Activated B cell treated with CpG ODN at 0.5 μM for 24 hours (primary cell): Measurements from ENCODE around the gene PLK4. TPM values are rescaled to one million over a fixed set of nuclear protein-coding genes. Genes with fewer than 3 reads are reported as not detected.

Experiments used
- ATAC-seq: fragments of 200-7000 bp; cut with Tn5 transposase; one replicate; pipeline ENCODE4 v1.10.0; 2021; ENCODE audit warnings: low read depth, mild to moderate bottlenecking, moderate library complexity
- CTCF ChIA-PET: fragments of 350-600 bp; sonication (Branson Sonifier 250); formaldehyde crosslinking; loops from one replicate; lab custom pipeline; 2021; ENCODE audit warnings: antibody characterized with exemption; lab: Charles Lee
- POLR2A ChIA-PET: fragments of 350-600 bp; sonication (Branson Sonifier 250); formaldehyde crosslinking; loops from one replicate; lab custom pipeline; 2021; ENCODE audit warnings: antibody characterized with exemption; lab: Charles Lee
- DNase-seq: peaks from one replicate; pipeline ENCODE4 v3.0.0; 2022
- H3K27ac Mint-ChIP-seq: one replicate; pipeline ENCODE4 v1.8.0; 2020; ENCODE audit warnings: mixed read lengths
- H3K27me3 Mint-ChIP-seq: one replicate; pipeline ENCODE4 v1.8.0; 2021; ENCODE audit warnings: mixed read lengths
- H3K36me3 Mint-ChIP-seq: one replicate; pipeline ENCODE4 v1.8.0; 2021; ENCODE audit warnings: low read depth, mixed read lengths
- H3K4me1 Mint-ChIP-seq: one replicate; pipeline ENCODE4 v1.8.0; 2021; ENCODE audit warnings: mixed read lengths
- H3K4me3 Mint-ChIP-seq: one replicate; pipeline ENCODE4 v1.8.0; 2020; ENCODE audit warnings: mild to moderate bottlenecking, mixed read lengths
- H3K9me3 Mint-ChIP-seq: one replicate; pipeline ENCODE4 v1.8.0; 2020; ENCODE audit warnings: mixed read lengths
- intact Hi-C: fragments of 100-400 bp; cut with micrococcal nuclease; formaldehyde crosslinking; loops from one replicate; pipeline ENCODE4 v1.15.1; 2024
- total RNA-seq: library from RNA; stranded (reverse); gene quantifications from 2 replicates; pipeline ENCODE4 v1.2.3, GENCODE V29; 2022
- TF ChIP-seq, protein P1 (sequence below): fragments of 200-600 bp; IDR thresholded peaks from one replicate; pipeline ENCODE4 v1.8.0; 2022; ENCODE audit warnings: antibody characterized with exemption, mild to moderate bottlenecking

PLK4 gene
- total RNA-seq, 1 donor from 2014 or later = 3.4 TPM

GRCh38 chr4:127846061-127846460 is 34.6 kb upstream of the PLK4 start:
- Mint-ChIP-seq H3K27me3 (no peaks in the 10 kb centered on the region), H3K4me3 (no peak overlapping the region), H3K9me3 (peaks cover 30% of the 10 kb centered on the region), H3K36me3 (peaks cover 41% of the 10 kb centered on the region), H3K27ac (no peak overlapping the region), H3K4me1 (no peaks in the 10 kb centered on the region)
- TF ChIP-seq, protein P1, sequence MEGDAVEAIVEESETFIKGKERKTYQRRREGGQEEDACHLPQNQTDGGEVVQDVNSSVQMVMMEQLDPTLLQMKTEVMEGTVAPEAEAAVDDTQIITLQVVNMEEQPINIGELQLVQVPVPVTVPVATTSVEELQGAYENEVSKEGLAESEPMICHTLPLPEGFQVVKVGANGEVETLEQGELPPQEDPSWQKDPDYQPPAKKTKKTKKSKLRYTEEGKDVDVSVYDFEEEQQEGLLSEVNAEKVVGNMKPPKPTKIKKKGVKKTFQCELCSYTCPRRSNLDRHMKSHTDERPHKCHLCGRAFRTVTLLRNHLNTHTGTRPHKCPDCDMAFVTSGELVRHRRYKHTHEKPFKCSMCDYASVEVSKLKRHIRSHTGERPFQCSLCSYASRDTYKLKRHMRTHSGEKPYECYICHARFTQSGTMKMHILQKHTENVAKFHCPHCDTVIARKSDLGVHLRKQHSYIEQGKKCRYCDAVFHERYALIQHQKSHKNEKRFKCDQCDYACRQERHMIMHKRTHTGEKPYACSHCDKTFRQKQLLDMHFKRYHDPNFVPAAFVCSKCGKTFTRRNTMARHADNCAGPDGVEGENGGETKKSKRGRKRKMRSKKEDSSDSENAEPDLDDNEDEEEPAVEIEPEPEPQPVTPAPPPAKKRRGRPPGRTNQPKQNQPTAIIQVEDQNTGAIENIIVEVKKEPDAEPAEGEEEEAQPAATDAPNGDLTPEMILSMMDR = no peak
- ATAC-seq = no peak
- ChIA-PET CTCF (no interaction called here), POLR2A (no interaction called here)
- intact Hi-C loops = no loop called here
- DNase-seq = no peak

DNA sequence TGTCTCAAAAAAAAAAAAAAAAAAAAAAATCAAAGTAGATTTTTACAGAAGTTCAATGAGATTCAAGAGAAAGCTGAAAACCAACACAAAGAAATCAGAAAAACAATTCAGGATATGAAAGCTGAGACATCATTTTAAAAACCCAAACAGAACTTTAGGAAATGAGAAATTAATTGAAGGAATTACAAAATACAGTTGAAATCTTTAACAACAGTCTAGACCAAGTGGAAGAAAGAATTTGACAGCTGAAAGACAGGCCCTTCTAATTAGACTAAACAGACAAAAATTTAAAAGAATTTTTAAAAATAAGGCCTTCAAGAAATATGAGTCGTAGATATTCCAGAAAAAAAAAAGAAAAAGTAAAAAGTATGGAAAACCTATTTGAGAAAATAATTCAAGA is 33.9 kb upstream of the PLK4 start:
- ATAC-seq = no peak
- intact Hi-C loops = no loop called here
- H3K4me1 Mint-ChIP-seq = no peaks in the 10 kb centered on the region
- H3K36me3 Mint-ChIP-seq = peaks cover 44% of the 10 kb centered on the region
- TF ChIP-seq, protein P1 = no peak
- POLR2A ChIA-PET = no interaction called here
- DNase-seq = no peak
- H3K27me3 Mint-ChIP-seq = no peaks in the 10 kb centered on the region
- CTCF ChIA-PET = no interaction called here
- H3K4me3 Mint-ChIP-seq = no peak overlapping the region
- no peak overlapping the region for H3K27ac Mint-ChIP-seq
- peaks cover 34% of the 10 kb centered on the region for H3K9me3 Mint-ChIP-seq

GRCh38 chr4:127849505-127850234 is 31.0 kb upstream of the PLK4 start:
- H3K4me3 Mint-ChIP-seq = no peak overlapping the region
- ChIA-PET CTCF (no interaction called here), POLR2A (no interaction called here)
- no peaks in the 10 kb centered on the region for H3K27me3 Mint-ChIP-seq
- DNase-seq (no peak), ATAC-seq (no peak)
- H3K4me1 Mint-ChIP-seq = no peaks in the 10 kb centered on the region
- no peak overlapping the region for H3K27ac Mint-ChIP-seq
- TF ChIP-seq, protein P1 = no peak
- H3K36me3 Mint-ChIP-seq = peaks cover 52% of the 10 kb centered on the region
- peaks cover 46% of the 10 kb centered on the region for H3K9me3 Mint-ChIP-seq
- intact Hi-C loops = no loop called here

DNA sequence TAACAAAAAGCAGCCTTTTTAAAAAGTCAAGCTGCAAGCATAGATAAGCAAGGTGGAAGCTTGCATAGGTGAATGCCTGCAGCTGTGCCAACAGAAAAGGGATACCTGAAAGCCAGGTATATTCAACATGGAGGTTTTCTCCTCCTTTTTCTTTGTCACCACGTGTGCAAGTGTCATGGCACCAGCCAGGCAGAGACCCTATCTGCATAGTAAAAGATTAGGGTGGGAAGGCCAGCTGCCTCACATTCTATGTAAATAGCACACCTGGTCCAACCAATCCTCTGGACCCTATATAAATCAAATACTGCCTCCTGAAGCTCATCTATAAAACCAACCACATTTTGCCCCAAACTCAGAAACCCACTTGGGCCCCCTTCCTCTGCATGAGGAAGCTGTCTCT is 28.0 kb upstream of the PLK4 start:
- TF ChIP-seq, protein P1 = no peak

GRCh38 chr4:127856196-127856812 is 24.4 kb upstream of the PLK4 start:
- intact Hi-C loops = no loop called here
- no peak for DNase-seq
- ChIA-PET CTCF (no interaction called here), POLR2A (no interaction called here)
- ATAC-seq = no peak
- H3K36me3 Mint-ChIP-seq = peaks cover 22% of the 10 kb centered on the region
- peaks cover 24% of the 10 kb centered on the region for H3K9me3 Mint-ChIP-seq
- no peak overlapping the region for H3K4me3 Mint-ChIP-seq
- no peak overlapping the region for H3K27ac Mint-ChIP-seq
- TF ChIP-seq, protein P1 = no peak
- H3K4me1 Mint-ChIP-seq = peaks cover 12% of the 10 kb centered on the region
- H3K27me3 Mint-ChIP-seq = no peaks in the 10 kb centered on the region

More for the DNA sequence above, 28.0 kb upstream of the PLK4 start:
- Mint-ChIP-seq H3K27ac (no peak overlapping the region), H3K9me3 (peaks cover 39% of the 10 kb centered on the region), H3K4me1 (peaks cover 12% of the 10 kb centered on the region), H3K36me3 (peaks cover 44% of the 10 kb centered on the region), H3K4me3 (no peak overlapping the region), H3K27me3 (no peaks in the 10 kb centered on the region)
- ChIA-PET POLR2A (no interaction called here), CTCF (no interaction called here)
- no peak for ATAC-seq
- intact Hi-C loops = no loop called here
- no peak for DNase-seq
